Mesenchymal stem cell (in vitro differentiated cells and primary cell): ENCODE results near the gene WDR89. TPM values are rescaled to one million over a fixed set of nuclear protein-coding genes. Genes with fewer than 3 reads are reported as not detected.

Source experiments
- DNase-seq: peaks from one replicate; pipeline ENCODE4 v3.0.0-alpha.2; 2013
- H2AFZ ChIP-seq: one replicate; pipeline ENCODE4 v1.6.1; 2013; ENCODE audit warnings: low read depth, mild to moderate bottlenecking, control low read depth, inconsistent platforms, low read length, moderate library complexity
- H2AK5ac ChIP-seq: 2 replicates; pipeline ENCODE4 v1.6.1; 2013; ENCODE audit warnings: low read length, moderate library complexity, mild to moderate bottlenecking, inconsistent platforms; ENCODE audit not compliant: severe bottlenecking
- H2BK120ac ChIP-seq: one replicate; pipeline ENCODE4 v1.6.1; 2013; ENCODE audit warnings: low read depth, mild to moderate bottlenecking, inconsistent platforms, low read length, moderate library complexity
- H2BK12ac ChIP-seq, 2 experiments: one replicate each; pipeline ENCODE4 v1.6.1; 2013; ENCODE audit warnings: inconsistent platforms in 2 of 2, low read length in 2 of 2, mild to moderate bottlenecking in 2 of 2, moderate library complexity in 2 of 2, control low read depth in 1 of 2
- H2BK15ac ChIP-seq: one replicate; pipeline ENCODE4 v1.6.1; 2013; ENCODE audit warnings: mild to moderate bottlenecking, low read depth, inconsistent platforms; ENCODE audit not compliant: poor library complexity, severe bottlenecking
- H2BK5ac ChIP-seq: 2 replicates; pipeline ENCODE4 v1.6.1; 2013; ENCODE audit warnings: low read depth, mild to moderate bottlenecking, low read length, control low read depth, inconsistent platforms; ENCODE audit not compliant: poor library complexity, severe bottlenecking
- H3K14ac ChIP-seq, 2 experiments: one replicate each; pipeline ENCODE4 v1.6.1; 2013; ENCODE audit warnings: inconsistent platforms in 2 of 2, low read length in 2 of 2, control low read depth in 1 of 2, mild to moderate bottlenecking in 1 of 2, moderate library complexity in 1 of 2
- H3K18ac ChIP-seq, 2 experiments: one replicate each; pipeline ENCODE4 v1.6.1; 2013; ENCODE audit warnings: inconsistent platforms in 2 of 2, low read length in 2 of 2, control low read depth in 1 of 2, low read depth in 1 of 2, mild to moderate bottlenecking in 1 of 2
- H3K23ac ChIP-seq, 2 experiments: one replicate each; pipeline ENCODE4 v1.6.1; 2013; ENCODE audit warnings: inconsistent platforms in 2 of 2, low read length in 2 of 2, mild to moderate bottlenecking in 2 of 2, moderate library complexity in 2 of 2, control low read depth in 1 of 2
- H3K27ac ChIP-seq: 2 replicates; pipeline ENCODE4 v1.5.1; 2013; ENCODE audit warnings: mild to moderate bottlenecking, moderate library complexity, low read length, control low read depth, inconsistent platforms; ENCODE audit not compliant: poor library complexity, severe bottlenecking
- H3K27me3 ChIP-seq, 2 experiments: 2 replicates each; pipeline versions ENCODE4 v1.6.1 to v1.7.0; 2013; ENCODE audit warnings: low read length in 2 of 2, mild to moderate bottlenecking in 2 of 2, moderate library complexity in 2 of 2, control low read depth in 1 of 2, inconsistent platforms in 1 of 2; ENCODE audit not compliant: control insufficient read depth in 1 of 2, insufficient read depth in 1 of 2
- H3K36me3 ChIP-seq, 2 experiments: 2 replicates each; pipeline versions ENCODE4 v1.6.1 to v1.7.0; 2013; ENCODE audit warnings: low read length in 2 of 2, control low read depth in 1 of 2, inconsistent platforms in 1 of 2, low read depth in 1 of 2, mild to moderate bottlenecking in 1 of 2; ENCODE audit not compliant: insufficient read depth in 2 of 2, control insufficient read depth in 1 of 2
- H3K4ac ChIP-seq, 2 experiments: one replicate each; pipeline ENCODE4 v1.6.1; 2013; ENCODE audit warnings: inconsistent platforms in 2 of 2, low read length in 2 of 2, mild to moderate bottlenecking in 2 of 2, moderate library complexity in 2 of 2, control low read depth in 1 of 2, low read depth in 1 of 2
- H3K4me1 ChIP-seq: 2 replicates; pipeline ENCODE4 v1.6.1; 2013; ENCODE audit warnings: low read depth, low read length, control low read depth; ENCODE audit not compliant: control insufficient read depth, insufficient read depth
- H3K4me2 ChIP-seq: 2 replicates; pipeline ENCODE4 v1.6.1; 2013; ENCODE audit warnings: low read length, mild to moderate bottlenecking, inconsistent platforms; ENCODE audit not compliant: poor library complexity, severe bottlenecking
- H3K4me3 ChIP-seq, 2 experiments: 2 replicates each; pipeline versions ENCODE4 v1.5.1 to v1.7.0; 2013; ENCODE audit warnings: low read length in 2 of 2, mild to moderate bottlenecking in 2 of 2, control low read depth in 1 of 2, low read depth in 1 of 2; ENCODE audit not compliant: insufficient read depth in 1 of 2
- H3K79me1 ChIP-seq: replicated peaks from 2 replicates; pipeline ENCODE4 v1.6.1; 2013; ENCODE audit warnings: mild to moderate bottlenecking, control low read depth, low read length, inconsistent platforms; ENCODE audit not compliant: poor library complexity, severe bottlenecking
- H3K9ac ChIP-seq: 2 replicates; pipeline ENCODE4 v1.7.0; 2013; ENCODE audit warnings: mild to moderate bottlenecking, low read length, moderate library complexity
- H3K9me3 ChIP-seq: 2 replicates; pipeline ENCODE4 v1.7.0; 2013; ENCODE audit warnings: mild to moderate bottlenecking, low read length; ENCODE audit not compliant: control insufficient read depth
- H4K8ac ChIP-seq: one replicate; pipeline ENCODE4 v1.6.1; 2013; ENCODE audit warnings: inconsistent platforms, mild to moderate bottlenecking, low read length, moderate library complexity
- H4K91ac ChIP-seq: one replicate; pipeline ENCODE4 v1.6.1; 2013; ENCODE audit warnings: mild to moderate bottlenecking, low read length, inconsistent platforms
- WGBS: methylation state at CpG from one replicate; pipeline ENCODE4 v1.1.7; 2013; ENCODE audit warnings: mixed read lengths; 5-methylcytosine and 5-hydroxymethylcytosine counted together
- polyA plus RNA-seq, 2 experiments: library from polyadenylated mRNA; stranded (reverse); fragments of 200-250 nt; gene quantifications; one replicate each; pipeline ENCODE4 v1.2.3, GENCODE V29; 2013

WDR89 gene, protein sequence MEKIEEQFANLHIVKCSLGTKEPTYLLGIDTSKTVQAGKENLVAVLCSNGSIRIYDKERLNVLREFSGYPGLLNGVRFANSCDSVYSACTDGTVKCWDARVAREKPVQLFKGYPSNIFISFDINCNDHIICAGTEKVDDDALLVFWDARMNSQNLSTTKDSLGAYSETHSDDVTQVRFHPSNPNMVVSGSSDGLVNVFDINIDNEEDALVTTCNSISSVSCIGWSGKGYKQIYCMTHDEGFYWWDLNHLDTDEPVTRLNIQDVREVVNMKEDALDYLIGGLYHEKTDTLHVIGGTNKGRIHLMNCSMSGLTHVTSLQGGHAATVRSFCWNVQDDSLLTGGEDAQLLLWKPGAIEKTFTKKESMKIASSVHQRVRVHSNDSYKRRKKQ
- 5.1 TPM for polyA plus RNA-seq (2013, experiment 1 of 2)
- 5.3 TPM for polyA plus RNA-seq (2013, experiment 2 of 2)

- Histone ChIP-seq H2BK5ac (peak within 1 kb of the TSS; percentile 84), H3K18ac (peak within 1 kb of the TSS; percentile 71 to 81), H3K4me1 (peaks cover 2% of the 10 kb centered on the region), H3K27ac (peak within 1 kb of the TSS; percentile 97), H3K14ac (peak within 1 kb of the TSS in 1 of 2 experiments; percentile 35), H2AFZ (no peak within 1 kb of the TSS), H3K27me3 (no peaks in the 10 kb centered on the region), H3K4me3 (peak within 1 kb of the TSS; percentile 70 to 82), H2AK5ac (no peak within 1 kb of the TSS), H3K79me1 (peaks cover 9% of the 10 kb centered on the region), H3K9ac (peak within 1 kb of the TSS; percentile 96), H3K9me3 (no peaks in the 10 kb centered on the region), H2BK12ac (no peak within 1 kb of the TSS), H2BK15ac (peak within 1 kb of the TSS; percentile 99), H3K4me2 (peak within 1 kb of the TSS; percentile 88), H3K23ac (no peak within 1 kb of the TSS), H4K8ac (peak within 1 kb of the TSS; percentile 66), H3K4ac (peak within 1 kb of the TSS in 1 of 2 experiments; percentile 70), H3K36me3 (no peaks in the 10 kb centered on the region), H2BK120ac (no peak within 1 kb of the TSS), H4K91ac (peak within 1 kb of the TSS; percentile 82)
- WGBS: under 1% methylated on average over 55 of the region's 60 CpGs
- peak; percentile 100 for DNase-seq
Observed at GRCh38 chr14:63641473-63642228, at the start of gene WDR89. Gene WDR89, minus strand, starts transcription at chr14:63641871. Its CDS starts 41,929 bp downstream, at chr14:63599942.

GRCh38 chr14:63689132-63689531 lies 47.5 kb upstream of the WDR89 start:
- Histone ChIP-seq H2BK12ac (no peak overlapping the region), H3K27ac (no peak overlapping the region), H3K9ac (no peak overlapping the region), H3K4me1 (no peaks in the 10 kb centered on the region), H3K36me3 (peaks cover 3 to 13% of the 10 kb centered on the region in 2 experiments), H3K9me3 (no peaks in the 10 kb centered on the region), H2AFZ (no peak overlapping the region), H2BK5ac (no peak overlapping the region), H4K91ac (no peak overlapping the region), H3K27me3 (no peaks in the 10 kb centered on the region), H2BK15ac (no peak overlapping the region), H2BK120ac (no peak overlapping the region), H3K4ac (no peak overlapping the region), H3K23ac (no peak overlapping the region), H3K4me3 (no peak overlapping the region), H3K14ac (no peak overlapping the region), H3K4me2 (no peak overlapping the region), H2AK5ac (no peak overlapping the region), H3K79me1 (peaks cover 12% of the 10 kb centered on the region), H4K8ac (no peak overlapping the region), H3K18ac (no peak overlapping the region)
- no peak for DNase-seq
- WGBS: 92% methylated on average over 3 of the region's 3 CpGs

DNA sequence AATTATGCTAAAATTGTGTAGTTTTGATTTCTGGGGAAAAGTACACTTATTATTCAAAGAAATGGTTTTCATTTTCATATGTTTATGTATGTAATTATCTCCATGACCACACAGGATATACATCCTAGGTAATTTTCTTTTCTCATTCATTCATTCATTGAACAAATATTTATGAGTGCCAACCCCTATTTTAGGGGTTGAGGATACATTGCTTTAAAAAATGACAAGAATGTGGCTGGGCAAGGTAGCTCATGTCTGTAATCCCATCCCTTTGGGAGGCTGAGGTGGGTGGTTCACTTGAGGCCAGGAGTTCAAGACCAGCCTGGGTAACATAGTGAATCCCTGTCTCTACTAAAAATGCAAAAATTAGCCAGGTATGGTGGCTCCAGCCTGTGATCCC lies 45.3 kb upstream of the WDR89 start:
- no peak overlapping the region for H2BK12ac ChIP-seq
- H3K4ac ChIP-seq: no peak overlapping the region
- no peak overlapping the region for H3K27ac ChIP-seq
- no peak overlapping the region for H4K8ac ChIP-seq
- H3K36me3 ChIP-seq: peaks cover 0 to 11% of the 10 kb centered on the region in 2 experiments
- no peak overlapping the region for H3K23ac ChIP-seq
- H3K4me2 ChIP-seq: no peak overlapping the region
- no peak overlapping the region for H4K91ac ChIP-seq
- no peak overlapping the region for H2AFZ ChIP-seq
- no peak overlapping the region for H3K4me3 ChIP-seq
- H3K14ac ChIP-seq: no peak overlapping the region
- no peak for DNase-seq
- no peak overlapping the region for H3K18ac ChIP-seq
- H2BK15ac ChIP-seq: no peak overlapping the region
- peaks cover 6% of the 10 kb centered on the region for H3K79me1 ChIP-seq
- H2AK5ac ChIP-seq: no peak overlapping the region
- no peak overlapping the region for H2BK120ac ChIP-seq
- no peak overlapping the region for H3K9ac ChIP-seq
- H3K4me1 ChIP-seq: no peaks in the 10 kb centered on the region
- no peaks in the 10 kb centered on the region for H3K27me3 ChIP-seq
- H2BK5ac ChIP-seq: no peak overlapping the region
- no peaks in the 10 kb centered on the region for H3K9me3 ChIP-seq

- WGBS: no CpG with 5 or more reads among the region's 1 CpG
- H3K4me2 ChIP-seq: no peak overlapping the region
- no peak overlapping the region for H3K9ac ChIP-seq
Observed at GRCh38 chr14:63685401-63685800, 43.7 kb upstream of the WDR89 start.

More at GRCh38 chr14:63685401-63685800, 43.7 kb upstream of the WDR89 start:
- Histone ChIP-seq H2AFZ (no peak overlapping the region), H2AK5ac (no peak overlapping the region), H2BK5ac (no peak overlapping the region), H3K27ac (no peak overlapping the region), H3K9me3 (no peaks in the 10 kb centered on the region), H2BK120ac (no peak overlapping the region), H3K36me3 (peaks cover 0 to 7% of the 10 kb centered on the region in 2 experiments), H3K18ac (no peak overlapping the region), H3K79me1 (peaks cover 6% of the 10 kb centered on the region), H4K8ac (no peak overlapping the region), H4K91ac (no peak overlapping the region), H3K27me3 (no peaks in the 10 kb centered on the region), H3K14ac (no peak overlapping the region), H3K4me1 (no peaks in the 10 kb centered on the region), H3K4me3 (no peak overlapping the region), H2BK15ac (no peak overlapping the region), H2BK12ac (no peak overlapping the region), H3K4ac (no peak overlapping the region), H3K23ac (no peak overlapping the region)
- no peak for DNase-seq
